K562 (cell line): ENCODE results near the gene CFAP73.

Source experiments
- CBFB ChIP-seq: sonication (generic); formaldehyde crosslinking; IDR thresholded peaks from 2 replicates; pipeline ENCODE4 v1.4.0; 2020; ENCODE audit warnings: mild to moderate bottlenecking, missing genetic modification reagents
- ETV6 ChIP-seq, 3 experiments: fragments of 150-350 bp in 1 of 3; sonication (generic) in 1 of 3; formaldehyde crosslinking in 1 of 3; IDR thresholded peaks; 2 replicates each; pipeline versions ENCODE4 v1.6.1 to v1.8.0; 2014 to 2022; ENCODE audit warnings: borderline replicate concordance in 2 of 3, low read depth in 2 of 3, antibody characterized with exemption in 1 of 3, low read length in 1 of 3, mild to moderate bottlenecking in 1 of 3, missing genetic modification reagents in 1 of 3
- POLR2A ChIP-seq: fragments of 450-650 bp; conservative IDR thresholded peaks from 2 replicates; pipeline ENCODE4 v1.6.1; 2016
- SP1 ChIP-seq: sonication (generic); formaldehyde crosslinking; IDR thresholded peaks from 2 replicates; pipeline ENCODE4 v1.8.1; 2022; ENCODE audit warnings: mild to moderate bottlenecking, missing genetic modification reagents
- ZNF121 ChIP-seq: sonication (generic); formaldehyde crosslinking; conservative IDR thresholded peaks from 2 replicates; pipeline ENCODE4 v1.8.0; 2022; ENCODE audit warnings: missing genetic modification reagents
- TF ChIP-seq, protein P1 (sequence below): sonication (generic); formaldehyde crosslinking; IDR thresholded peaks from 2 replicates; pipeline ENCODE4 v1.8.1; 2022; ENCODE audit warnings: missing genetic modification reagents
- TF ChIP-seq, protein P2 (sequence below): sonication (generic); formaldehyde crosslinking; IDR thresholded peaks from 2 replicates; pipeline ENCODE4 v1.8.1; 2023; ENCODE audit warnings: mild to moderate bottlenecking, missing genetic modification reagents

DNA sequence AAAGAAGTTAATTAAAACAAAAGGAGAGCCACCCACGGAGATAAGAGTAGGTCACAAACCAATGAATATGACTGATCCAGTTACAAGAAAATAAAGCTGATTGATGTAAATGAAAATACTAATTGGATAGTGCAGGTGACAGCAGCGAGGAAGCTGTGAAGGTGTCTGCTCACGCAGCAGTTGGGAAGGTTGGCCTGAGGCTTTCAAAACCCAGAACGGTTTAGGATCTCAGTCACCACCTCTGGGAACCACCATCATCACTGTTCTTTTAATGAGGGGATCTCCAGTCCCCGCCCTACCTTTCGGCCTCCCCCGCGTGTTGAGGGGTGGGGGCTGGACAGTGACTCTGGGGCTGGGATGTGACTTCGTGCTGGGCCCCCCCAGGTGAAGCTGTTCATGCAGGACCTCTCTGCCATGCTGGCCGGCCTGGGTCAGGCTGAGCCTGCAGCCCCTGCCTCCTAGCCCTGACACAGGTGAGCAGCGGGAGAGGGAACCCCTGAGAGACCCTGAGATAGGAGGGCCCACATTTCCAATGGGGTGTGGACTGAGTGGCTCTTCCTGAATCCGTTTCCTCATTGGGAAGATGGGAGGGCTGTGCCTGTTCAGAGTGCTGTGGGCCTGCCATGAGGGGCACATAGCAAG, 7.8 kb downstream of the CFAP73 start:
- TF ChIP-seq POLR2A (peak; percentile 40; the same call in 1 of the 2 replicates), SP1 (CRISPR knock-in tag) (no peak), ZNF121 (no peak), ETV6 (IDR thresholded peaks at IDR 0.05; ENCODE audit: borderline replicate concordance in 1 of 2, low read depth in 2 of 2, low read length in 1 of 2) (no peak), ETV6 (CRISPR knock-in tag; IDR thresholded peaks at IDR 0.05; ENCODE audit: borderline replicate concordance) (no peak), CBFB (CRISPR knock-in tag) (no peak)
- TF ChIP-seq, protein P1, sequence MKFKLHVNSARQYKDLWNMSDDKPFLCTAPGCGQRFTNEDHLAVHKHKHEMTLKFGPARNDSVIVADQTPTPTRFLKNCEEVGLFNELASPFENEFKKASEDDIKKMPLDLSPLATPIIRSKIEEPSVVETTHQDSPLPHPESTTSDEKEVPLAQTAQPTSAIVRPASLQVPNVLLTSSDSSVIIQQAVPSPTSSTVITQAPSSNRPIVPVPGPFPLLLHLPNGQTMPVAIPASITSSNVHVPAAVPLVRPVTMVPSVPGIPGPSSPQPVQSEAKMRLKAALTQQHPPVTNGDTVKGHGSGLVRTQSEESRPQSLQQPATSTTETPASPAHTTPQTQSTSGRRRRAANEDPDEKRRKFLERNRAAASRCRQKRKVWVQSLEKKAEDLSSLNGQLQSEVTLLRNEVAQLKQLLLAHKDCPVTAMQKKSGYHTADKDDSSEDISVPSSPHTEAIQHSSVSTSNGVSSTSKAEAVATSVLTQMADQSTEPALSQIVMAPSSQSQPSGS (CRISPR knock-in tag): no peak
- TF ChIP-seq, protein P2, sequence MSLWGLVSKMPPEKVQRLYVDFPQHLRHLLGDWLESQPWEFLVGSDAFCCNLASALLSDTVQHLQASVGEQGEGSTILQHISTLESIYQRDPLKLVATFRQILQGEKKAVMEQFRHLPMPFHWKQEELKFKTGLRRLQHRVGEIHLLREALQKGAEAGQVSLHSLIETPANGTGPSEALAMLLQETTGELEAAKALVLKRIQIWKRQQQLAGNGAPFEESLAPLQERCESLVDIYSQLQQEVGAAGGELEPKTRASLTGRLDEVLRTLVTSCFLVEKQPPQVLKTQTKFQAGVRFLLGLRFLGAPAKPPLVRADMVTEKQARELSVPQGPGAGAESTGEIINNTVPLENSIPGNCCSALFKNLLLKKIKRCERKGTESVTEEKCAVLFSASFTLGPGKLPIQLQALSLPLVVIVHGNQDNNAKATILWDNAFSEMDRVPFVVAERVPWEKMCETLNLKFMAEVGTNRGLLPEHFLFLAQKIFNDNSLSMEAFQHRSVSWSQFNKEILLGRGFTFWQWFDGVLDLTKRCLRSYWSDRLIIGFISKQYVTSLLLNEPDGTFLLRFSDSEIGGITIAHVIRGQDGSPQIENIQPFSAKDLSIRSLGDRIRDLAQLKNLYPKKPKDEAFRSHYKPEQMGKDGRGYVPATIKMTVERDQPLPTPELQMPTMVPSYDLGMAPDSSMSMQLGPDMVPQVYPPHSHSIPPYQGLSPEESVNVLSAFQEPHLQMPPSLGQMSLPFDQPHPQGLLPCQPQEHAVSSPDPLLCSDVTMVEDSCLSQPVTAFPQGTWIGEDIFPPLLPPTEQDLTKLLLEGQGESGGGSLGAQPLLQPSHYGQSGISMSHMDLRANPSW (CRISPR knock-in tag): no peak
